NCI-H2227 (cell line): ENCODE measurements around the gene FA2H.
"Not testable (repeated sequence)": the region's sequence is repeated elsewhere in the genome, so short reads cannot be mapped to it uniquely, and the experiment has no call there.

ENCODE experiments used
- DNase-seq: peaks from one replicate; lab custom pipeline; 2025; ENCODE audit not compliant: unreplicated experiment; lab: John Stamatoyannopoulos, UW

The FA2H gene, protein sequence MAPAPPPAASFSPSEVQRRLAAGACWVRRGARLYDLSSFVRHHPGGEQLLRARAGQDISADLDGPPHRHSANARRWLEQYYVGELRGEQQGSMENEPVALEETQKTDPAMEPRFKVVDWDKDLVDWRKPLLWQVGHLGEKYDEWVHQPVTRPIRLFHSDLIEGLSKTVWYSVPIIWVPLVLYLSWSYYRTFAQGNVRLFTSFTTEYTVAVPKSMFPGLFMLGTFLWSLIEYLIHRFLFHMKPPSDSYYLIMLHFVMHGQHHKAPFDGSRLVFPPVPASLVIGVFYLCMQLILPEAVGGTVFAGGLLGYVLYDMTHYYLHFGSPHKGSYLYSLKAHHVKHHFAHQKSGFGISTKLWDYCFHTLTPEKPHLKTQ

DNA sequence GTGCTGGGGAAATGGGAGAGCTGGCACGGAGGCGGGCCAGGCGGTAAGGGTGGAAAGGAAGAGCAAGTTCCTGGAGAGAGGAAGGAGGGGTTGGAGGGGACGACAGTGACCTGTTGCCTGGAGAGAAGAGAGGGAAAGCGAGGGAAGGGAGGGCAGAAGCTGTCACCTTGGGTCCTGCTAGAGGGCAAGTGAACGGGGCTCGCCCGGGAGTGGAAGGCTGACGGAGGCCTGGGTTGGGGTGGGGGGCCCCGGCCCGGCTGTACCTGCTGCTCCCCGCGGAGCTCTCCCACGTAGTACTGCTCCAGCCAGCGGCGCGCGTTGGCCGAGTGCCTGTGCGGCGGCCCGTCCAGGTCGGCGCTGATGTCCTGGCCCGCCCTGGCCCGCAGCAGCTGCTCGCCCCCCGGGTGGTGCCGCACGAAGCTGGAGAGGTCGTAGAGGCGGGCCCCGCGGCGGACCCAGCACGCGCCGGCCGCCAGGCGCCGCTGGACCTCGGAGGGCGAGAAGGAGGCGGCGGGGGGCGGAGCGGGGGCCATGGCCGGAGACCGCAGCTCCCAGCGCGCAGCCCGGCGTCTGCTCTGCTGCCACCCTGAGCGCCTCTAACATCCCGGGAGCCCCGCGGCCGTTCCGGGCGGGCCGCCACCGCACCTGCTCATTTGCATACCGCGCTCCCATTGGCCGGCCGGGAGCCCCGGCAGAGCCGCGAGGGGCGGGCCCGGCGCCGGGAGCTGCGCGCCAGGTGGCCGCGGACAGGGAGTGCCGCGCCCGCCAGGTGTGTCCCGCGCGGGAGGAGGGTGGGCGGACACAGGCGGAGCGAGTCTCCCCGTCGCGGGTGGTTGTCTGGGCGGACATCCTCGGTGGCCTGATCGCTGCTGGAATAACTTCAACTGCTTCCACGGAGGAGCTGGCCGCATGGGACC lies at the start of gene FA2H:
Gene FA2H, minus strand, starts transcription at position 598 of the 917 bp plus-strand sequence. Its CDS starts 65 bp downstream, at position 533.
- DNase-seq, result peak; percentile 60

DNA sequence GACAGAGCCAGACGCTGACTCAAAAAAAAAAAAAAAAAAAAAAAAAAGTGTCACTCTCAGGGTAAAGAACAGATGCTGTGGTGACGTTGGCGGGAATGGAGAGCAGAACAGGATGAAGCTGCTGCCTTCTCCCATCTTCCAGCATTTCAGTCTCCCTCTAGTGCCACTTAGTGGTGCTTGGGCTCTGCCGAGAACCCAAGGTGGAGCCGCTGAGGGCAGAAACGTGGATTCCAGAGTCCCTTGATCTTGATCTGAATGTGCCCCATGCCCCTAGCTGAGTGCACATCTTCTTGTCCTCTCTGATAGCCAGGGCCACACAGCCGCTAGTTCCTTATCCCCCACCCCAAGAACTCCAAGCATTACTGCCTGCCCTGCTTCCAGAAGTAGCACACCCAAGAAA lies 43.2 kb upstream of the FA2H start:
- no peak for DNase-seq

DNA sequence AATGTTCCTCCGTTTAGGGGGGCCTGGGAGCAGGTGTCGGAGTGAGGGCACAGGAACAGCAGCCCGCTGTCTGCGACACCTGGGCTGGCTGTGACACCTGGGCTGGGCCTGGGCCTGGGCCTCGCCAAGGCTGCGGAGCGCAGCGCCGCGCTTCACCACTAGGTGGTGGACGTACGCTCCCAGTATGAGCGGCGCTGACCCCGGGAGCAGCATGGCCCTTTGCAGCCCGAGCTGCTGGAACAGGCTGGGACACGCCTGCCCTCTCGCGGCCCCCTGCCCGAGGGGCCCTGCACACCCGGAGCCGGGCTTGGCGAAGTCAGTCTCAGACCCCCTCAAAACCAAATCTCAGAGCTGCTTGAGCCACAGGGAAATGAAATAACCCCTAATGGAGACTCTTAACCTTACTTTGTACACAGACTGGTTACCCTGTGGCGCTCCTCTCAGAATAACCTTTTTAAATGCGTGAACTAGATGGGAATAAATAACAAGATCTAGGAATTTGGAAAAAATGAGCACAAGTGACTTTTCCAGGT lies 38.6 kb upstream of the FA2H start:
- peak; percentile 75 for DNase-seq

DNA sequence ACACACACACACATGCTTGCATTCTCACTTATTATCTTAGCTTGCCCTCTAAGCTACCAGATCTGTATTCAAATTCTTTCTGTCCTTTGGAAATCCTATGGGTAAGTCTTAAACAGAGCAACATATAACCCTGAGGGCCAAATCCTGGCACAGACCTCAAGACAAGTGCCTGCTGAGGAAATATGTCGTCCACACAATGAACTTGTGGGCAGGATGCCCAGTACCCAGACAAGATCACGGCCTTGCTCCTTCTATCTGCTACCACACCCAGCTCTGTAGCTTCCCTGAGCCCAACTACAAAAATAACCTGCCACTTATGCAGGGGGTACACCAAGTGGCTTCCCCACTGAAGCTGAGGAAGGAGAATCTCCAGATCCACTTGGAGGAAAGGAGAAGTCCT lies 37.3 kb upstream of the FA2H start:
- DNase-seq, result no peak

DNA sequence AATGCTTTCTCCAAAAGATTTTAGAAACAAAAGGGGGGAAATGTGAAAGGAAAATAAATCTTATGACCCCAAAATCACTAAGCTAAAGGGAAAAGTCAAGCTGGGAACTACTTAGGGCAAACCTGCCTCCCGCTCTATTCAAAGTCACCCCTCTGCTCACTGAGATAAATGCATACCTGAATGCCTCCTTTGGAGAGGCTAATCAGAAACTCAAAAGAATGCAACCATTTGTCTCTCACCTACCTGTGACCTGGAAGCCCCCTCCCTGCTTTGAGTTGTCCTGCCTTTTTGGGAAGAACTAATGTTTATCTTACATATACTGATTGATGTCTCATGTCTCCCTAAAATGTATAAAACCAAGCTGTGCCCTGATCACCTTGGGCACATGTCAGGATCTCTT lies 36.6 kb upstream of the FA2H start:
- DNase-seq, result not testable (repeated sequence)

DNA sequence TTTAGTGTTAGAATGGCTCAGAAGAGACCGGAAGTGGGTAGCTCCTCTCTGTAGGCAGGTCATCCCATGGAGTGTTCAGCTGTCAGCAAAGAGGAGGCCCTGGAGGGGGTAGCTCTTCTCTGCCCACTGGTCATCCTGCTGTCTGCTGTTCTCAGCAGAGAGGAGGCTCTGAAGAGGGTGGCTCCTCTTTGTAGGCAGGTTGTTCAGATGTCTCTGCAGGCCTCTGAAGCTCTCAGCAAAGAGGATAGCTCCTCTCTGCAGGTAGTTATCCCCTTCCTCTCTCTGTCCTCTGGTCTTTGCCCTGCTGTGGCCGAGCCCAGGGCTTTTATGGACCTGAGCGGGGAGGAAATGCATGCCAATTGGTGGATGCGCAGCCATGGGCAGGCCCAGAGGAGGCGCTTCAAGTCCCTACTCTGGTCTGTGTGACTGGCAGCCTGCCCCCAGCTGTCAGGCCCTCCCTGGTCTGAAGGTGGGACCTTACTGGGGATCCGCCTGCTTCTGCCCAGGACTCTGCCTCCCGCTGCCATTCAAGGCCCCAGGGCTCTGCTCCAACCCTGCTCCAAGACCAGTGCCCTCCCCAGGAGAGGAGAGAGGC lies 32.5 kb upstream of the FA2H start:
- no peak for DNase-seq

DNA sequence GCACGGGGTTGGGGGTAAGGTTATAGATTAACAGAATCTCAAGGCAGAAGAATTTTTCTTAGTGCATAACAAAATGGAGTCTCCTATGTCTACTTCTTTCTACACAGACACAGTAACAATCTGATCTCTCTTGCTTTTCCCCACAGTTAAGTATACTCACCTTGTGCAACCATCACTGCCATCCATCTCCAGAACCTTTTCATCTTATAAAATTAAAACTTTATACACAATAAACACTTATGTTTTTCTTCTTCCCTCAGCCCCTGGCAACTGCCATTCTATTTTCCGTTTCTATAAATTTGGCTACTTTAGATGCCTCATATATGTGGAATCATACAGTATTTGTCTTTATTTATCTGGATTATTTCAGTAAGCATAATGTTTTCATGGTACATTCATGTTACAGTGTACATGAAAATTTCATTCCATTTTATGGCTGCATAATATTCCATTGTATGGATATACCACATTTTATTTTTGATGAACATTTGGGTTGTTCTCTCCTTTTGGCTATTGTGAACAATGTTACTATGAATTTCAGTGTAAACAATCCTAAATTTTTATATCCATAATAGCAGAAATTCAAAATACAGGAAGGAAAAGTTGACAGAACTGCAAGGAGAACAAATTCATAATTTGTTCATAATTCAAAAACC lies 25.7 kb upstream of the FA2H start:
- no peak for DNase-seq

DNA sequence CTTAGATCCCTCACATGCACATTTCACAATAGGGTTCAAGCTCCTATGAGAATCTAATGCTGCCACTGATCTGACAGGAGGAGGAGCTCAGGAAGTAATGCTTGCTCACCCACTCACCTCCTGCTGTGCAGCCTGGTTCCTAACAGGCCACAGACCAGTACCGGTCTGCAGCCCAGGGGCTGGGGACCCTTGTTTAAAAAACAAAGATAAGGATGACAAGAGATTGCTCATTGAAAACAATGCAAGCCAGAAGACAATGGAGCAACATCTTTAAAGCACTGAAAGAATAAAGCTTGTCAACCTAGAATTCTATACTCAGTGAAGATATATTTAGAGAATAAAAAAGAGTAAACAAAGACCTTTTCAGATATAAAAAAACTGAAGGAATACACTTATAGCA lies 22.8 kb upstream of the FA2H start:
- DNase-seq, result no peak

DNA sequence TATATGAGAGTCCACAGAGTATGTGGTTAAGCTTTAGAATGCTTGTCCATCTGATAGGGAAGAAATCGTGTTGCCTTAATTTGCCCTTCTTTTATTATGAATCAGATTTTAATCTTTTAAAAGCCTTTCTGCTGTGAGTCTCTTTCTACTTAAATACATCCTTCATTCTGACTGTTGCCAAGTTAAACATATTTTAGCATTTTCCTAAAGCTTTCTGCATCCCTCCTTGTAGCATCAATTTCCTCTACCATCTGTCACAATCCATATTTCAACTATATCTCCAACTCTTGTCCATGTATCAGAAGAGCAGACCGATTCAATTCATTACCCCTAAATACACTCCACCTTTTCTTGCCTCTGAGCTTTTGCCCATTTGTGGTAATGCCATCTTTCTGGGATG lies 20.5 kb upstream of the FA2H start:
- DNase-seq, result no peak

DNA sequence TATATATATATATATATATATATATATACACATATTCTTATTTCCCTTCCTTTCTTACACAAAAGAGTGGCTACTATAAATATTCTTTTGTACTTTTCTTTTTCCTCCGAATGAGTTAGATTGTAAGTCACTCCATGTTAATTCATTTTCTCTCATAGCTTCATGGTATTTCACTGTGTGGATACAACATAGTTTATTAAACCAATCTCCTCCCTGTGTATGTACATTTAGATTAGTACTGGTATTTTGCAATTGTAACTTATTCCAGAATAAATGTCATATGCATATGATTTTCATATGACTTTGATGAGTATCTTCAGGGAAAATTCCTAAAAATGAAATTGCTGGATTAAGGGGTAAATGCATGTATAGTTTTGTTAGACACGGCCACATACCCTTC lies 20.0 kb upstream of the FA2H start:
- DNase-seq, result no peak

DNA sequence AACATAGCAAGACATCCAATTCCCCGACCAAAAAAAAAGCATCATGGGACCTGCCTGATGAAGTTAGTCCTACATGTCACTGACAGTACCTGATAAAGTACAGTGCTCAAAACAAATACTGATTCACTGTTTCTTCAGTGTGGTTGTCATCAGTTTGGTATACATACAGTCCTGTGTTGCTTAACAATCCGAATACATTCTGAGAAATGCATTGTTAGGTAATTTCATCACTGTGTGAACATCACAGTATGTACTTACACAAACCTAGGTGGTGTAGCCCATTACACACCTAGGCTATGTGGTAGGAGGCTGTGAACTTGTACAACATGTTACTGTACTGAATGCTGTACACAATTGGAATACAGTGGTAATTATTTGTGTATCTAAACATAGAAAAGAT lies 19.0 kb upstream of the FA2H start:
- no peak for DNase-seq

DNA sequence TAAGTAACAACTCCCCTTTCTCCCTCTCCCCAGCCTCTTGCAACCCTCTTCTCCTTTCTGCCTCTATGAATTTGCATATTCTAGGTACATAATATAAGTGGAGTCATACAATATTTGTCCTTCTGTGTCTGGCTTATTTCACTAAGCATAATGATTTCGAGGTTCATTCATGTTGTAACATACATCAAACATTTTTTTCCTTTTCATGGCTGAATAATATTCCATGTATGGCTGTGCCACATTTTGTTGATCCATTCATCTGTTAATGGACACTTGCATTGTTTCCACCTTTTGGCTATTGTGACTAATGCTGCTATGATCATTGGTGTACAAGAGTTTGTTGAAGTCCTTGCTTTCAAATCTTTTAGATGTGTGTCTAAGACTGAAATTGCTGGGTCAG lies 17.6 kb upstream of the FA2H start:
- DNase-seq, result no peak

DNA sequence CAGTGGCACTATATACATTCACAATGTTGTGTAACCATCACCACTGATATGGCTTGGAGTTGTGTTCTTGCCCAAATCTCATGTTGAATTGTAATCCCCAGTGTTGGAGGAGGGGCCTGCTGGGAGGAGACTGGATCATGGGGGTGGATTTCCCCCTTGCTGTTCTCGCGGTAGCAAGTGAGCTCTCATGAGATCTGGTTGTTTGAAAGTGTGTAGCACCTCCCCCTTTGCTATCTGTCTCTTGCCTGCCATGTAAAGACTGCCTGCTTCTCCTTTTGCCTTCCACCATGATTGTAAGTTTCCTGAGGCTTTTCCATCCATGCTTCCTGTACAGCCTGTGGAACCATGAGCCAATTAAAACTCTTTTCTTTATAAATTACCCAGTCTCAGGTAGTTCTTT lies 17.1 kb upstream of the FA2H start:
- not testable (repeated sequence) for DNase-seq

DNA sequence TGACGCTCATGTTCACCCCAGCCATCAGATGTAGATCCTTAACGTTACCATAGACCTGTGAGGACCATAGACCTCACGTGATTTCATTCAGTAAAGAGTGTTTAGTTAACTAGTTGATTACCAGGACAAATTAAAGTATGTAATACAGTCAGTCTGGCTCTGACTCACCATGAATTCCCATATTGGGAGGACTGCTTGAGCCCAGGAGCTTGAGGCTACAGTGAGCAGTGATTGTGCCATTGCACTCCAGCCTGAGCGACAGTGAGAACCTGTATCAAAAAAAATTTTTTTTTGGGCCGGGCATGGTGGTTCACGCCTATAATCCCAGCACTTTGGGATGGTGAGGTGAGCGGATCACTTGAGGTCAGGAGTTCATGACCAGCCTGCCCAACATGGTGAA lies 13.5 kb upstream of the FA2H start:
- DNase-seq, result no peak

DNA sequence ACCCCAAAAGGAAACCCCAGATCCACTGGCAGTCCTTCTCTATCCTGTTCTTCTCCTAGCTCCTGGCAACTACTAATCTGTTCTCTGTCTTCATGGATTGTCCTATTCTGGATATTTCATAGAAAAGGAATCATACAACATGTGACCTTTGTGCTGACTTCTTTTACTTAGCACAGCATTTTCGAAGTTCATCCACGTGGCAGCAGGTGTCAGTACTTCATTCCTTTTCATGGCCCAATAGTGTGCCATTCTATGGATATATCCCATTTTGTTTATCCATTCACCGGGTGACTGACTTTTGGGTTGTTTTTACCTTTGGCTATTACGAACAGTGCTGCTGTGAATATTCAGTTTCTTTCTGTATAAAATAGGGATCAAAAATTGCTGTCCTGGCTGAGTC lies 10.4 kb upstream of the FA2H start:
- DNase-seq, result no peak

DNA sequence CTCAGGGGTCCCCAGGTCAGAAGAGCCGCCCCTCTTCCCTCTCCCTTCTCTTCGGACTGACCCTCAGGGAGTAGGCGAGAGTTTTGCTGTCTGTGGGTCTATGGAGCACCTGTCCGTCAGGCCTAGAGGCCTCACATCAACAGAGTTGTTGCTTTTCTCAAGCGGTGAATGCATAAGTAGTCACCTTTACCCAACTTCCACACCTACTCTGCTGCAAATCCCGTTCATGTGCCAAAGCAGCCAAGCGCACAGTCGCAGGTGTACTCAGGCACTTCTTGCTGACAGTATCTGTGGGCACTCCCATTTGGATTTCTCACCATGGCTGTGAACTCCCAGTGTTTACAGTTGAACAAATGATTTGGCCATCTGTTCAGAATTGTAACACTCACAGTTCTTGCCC lies 4.0 kb upstream of the FA2H start:
- DNase-seq, result no peak

DNA sequence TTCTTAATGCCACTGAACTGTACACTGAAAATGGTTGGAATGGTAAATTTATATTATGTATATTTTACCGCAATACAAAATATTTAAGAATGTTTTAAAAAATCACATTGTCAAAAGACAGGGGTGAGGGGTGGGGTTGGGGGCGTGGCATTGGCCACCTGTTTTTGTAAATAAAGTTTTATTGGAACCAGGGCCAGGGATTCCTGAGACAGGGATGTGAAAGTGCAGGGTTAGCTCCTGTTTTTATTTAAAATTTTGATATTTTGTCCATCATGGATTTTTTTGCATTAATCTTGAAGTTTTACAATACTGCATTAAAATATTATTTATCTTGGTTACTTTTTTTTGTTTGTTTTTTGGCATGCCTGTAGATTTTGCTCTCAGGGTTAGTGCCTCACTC lies 2.3 kb upstream of the FA2H start:
- DNase-seq, result no peak

DNA sequence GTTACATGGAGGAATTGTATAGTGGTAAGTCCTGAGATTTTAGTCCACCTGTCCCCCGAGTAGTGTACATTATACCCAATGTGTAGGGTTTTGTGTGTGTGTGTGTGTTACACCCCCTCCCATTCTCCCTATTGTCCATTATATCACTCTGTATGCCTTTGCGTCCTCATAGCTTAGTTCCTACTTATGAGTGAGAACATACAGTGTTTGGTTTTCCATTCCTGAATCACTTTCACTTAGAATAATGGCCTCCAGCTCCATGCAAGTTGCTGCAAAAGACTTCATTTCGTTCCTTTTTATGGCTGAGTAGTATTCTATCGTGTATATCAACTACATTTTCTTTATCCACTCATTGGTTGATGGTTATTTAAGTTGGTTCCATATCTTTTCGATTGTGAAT lies 635 bp upstream of the FA2H start:
- DNase-seq, result no peak

DNA sequence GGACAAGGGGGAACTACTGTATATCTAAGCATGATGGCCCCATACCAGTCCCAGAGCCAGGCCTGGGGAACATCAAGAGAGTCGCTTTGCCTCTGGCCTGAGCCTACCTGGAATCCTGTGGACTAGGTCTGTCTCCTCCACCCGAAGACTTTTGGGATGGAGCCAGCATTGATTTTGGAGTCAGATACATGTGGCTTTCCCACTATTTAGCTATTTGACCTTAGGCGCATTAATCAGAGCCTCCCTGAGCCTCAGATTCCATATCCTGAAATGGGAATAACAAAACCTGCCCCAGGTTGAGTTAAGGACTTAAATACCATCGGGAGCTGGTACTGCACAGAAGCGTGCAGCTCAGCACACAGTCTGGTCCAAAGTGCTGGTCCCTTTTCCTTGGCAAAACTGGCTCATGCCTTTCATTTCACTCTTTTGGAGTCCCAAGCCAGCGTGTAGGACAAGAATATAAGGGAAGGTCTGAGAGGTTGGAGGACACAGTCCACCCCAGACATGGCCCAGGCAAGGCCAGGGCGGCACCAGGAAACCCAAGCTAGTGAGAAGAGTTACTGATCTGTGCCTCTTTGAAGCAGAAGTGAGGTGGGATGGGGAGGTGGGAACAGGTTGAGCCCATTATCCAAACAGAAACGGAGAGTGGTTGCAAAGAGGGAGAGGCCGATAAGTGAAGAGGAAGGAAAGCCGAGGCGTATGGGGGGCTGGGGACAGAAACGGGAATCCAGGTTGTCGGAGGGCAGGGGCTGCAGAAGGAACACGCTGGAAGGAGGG lies 986 bp downstream of the FA2H start:
- no peak for DNase-seq

DNA sequence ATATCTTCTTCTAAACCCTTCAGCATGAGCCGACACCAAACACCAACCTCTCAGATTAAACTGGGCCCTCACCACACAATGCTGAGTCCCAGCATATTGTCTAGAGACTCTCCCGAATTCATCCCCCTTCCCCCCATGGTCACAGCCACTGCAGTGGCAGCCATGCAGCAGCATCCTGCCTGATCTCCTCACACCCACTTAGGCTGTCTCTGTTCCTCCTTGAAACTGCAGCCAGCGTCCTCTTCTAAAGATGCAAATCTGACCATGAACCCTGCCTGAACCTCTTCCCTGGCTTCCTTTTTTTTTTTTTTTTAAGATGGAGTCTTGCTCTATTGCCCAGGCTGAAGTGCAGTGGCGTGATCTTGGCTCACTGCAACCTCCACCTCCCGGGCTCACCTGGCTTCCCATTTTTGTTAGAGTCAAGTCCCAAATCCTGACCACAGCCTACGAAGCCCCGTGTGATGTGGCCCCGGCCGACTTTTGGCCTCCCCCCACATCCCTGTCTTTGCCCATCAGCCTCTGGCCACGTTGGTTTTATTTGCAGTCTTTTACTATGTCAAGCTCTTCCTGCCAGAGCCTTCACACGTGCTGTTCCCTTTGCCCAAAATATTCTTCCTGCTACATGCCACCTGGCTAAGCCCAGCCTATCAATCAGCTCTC lies 2.8 kb downstream of the FA2H start:
- no peak for DNase-seq
